ENCODE measurements around the gene ATAD3C.
"Not testable (repeated sequence)": the region's sequence is repeated elsewhere in the genome, so short reads cannot be mapped to it uniquely, and the experiment has no call there.

The ATAD3C gene

GRCh38 chr1:1483714-1484113 is 34.2 kb downstream of the ATAD3C start:
- DNase-seq (ENCODE audit: low read depth in 2 of 2): no peak
- no peak overlapping the region for H3K4me3 ChIP-seq (replicated peaks in 1 of 2; ENCODE audit: low read depth in 2 of 2, low read length in 2 of 2)
- no peak for TF ChIP-seq CTCF (IDR thresholded peaks at IDR 0.05; ENCODE audit: low read depth, low read length)

GRCh38 chr1:1484976-1485750 is 35.7 kb downstream of the ATAD3C start:
- not testable (repeated sequence) for DNase-seq (ENCODE audit: low read depth in 2 of 2); H3K4me3 ChIP-seq (replicated peaks in 1 of 2; ENCODE audit: low read depth in 2 of 2, low read length in 2 of 2)

- DNase-seq (ENCODE audit: low read depth in 2 of 2); H3K4me3 ChIP-seq (replicated peaks in 1 of 2; ENCODE audit: low read depth in 2 of 2, low read length in 2 of 2): not testable (repeated sequence)
Observed at GRCh38 chr1:1485755-1486317, 36.3 kb downstream of the ATAD3C start.

GRCh38 chr1:1487701-1488100 is 38.2 kb downstream of the ATAD3C start:
- H3K4me3 ChIP-seq (replicated peaks in 1 of 2; ENCODE audit: low read depth in 2 of 2, low read length in 2 of 2): no peak overlapping the region
- DNase-seq (ENCODE audit: low read depth in 2 of 2): no peak
- TF ChIP-seq CTCF (IDR thresholded peaks at IDR 0.05; ENCODE audit: low read depth, low read length): no peak

GRCh38 chr1:1489231-1489630 is 39.7 kb downstream of the ATAD3C start:
- no peak overlapping the region for H3K4me3 ChIP-seq (replicated peaks in 1 of 2; ENCODE audit: low read depth in 2 of 2, low read length in 2 of 2)
- DNase-seq (ENCODE audit: low read depth in 2 of 2): no peak
- TF ChIP-seq CTCF (IDR thresholded peaks at IDR 0.05; ENCODE audit: low read depth, low read length): no peak

- H3K4me3 ChIP-seq (replicated peaks in 1 of 2; ENCODE audit: low read depth in 2 of 2, low read length in 2 of 2): no peak overlapping the region
- TF ChIP-seq CTCF (IDR thresholded peaks at IDR 0.05; ENCODE audit: low read depth, low read length): no peak
Observed at GRCh38 chr1:1489861-1490260, 40.4 kb downstream of the ATAD3C start.

GRCh38 chr1:1490633-1491230 is 41.2 kb downstream of the ATAD3C start:
- H3K4me3 ChIP-seq (replicated peaks in 1 of 2; ENCODE audit: low read depth in 2 of 2, low read length in 2 of 2): no peak overlapping the region
- DNase-seq (ENCODE audit: low read depth in 2 of 2): no peak
- no peak for TF ChIP-seq CTCF (IDR thresholded peaks at IDR 0.05; ENCODE audit: low read depth, low read length)

More at GRCh38 chr1:1489861-1490260, 40.4 kb downstream of the ATAD3C start:
- no peak for DNase-seq (ENCODE audit: low read depth in 2 of 2)
